Left lung (tissue), 10 donors: ENCODE results near the gene SLC23A2. TPM values are rescaled to one million over a fixed set of nuclear protein-coding genes. Genes with fewer than 3 reads are reported as not detected.

Experiments
- ATAC-seq: fragments of 200-7000 bp; cut with Tn5 transposase; one replicate; pipeline ENCODE4 v1.9.1; 2020; ENCODE audit warnings: moderate library complexity
- DNase-seq, 4 donors: peaks; one replicate each; pipeline ENCODE4 v3.0.0-alpha.2; 2013 to 2020
- H3K27ac ChIP-seq, 2 donors: fragments of 200-600 bp; sonication (generic) in 1 of 2; one replicate each; pipeline versions ENCODE4 v1.5.0 to v1.8.0; 2020 to 2021
- H3K27me3 ChIP-seq, 2 donors: fragments of 200-600 bp; sonication (generic) in 1 of 2; one replicate each; pipeline versions ENCODE4 v1.5.0 to v1.8.0; 2020 to 2021
- H3K36me3 ChIP-seq, 2 donors: fragments of 200-600 bp; sonication (generic) in 1 of 2; one replicate each; pipeline versions ENCODE4 v1.5.0 to v1.8.0; 2020 to 2021
- H3K4me1 ChIP-seq, 2 donors: fragments of 200-600 bp; one replicate each; pipeline ENCODE4 v1.8.0; 2021
- H3K4me3 ChIP-seq, 2 donors: fragments of 200-600 bp; sonication (generic) in 1 of 2; one replicate each; pipeline versions ENCODE4 v1.5.0 to v1.8.0; 2020 to 2021; ENCODE audit warnings: mild to moderate bottlenecking in 1 of 2
- H3K9me3 ChIP-seq, 2 donors: fragments of 200-600 bp; sonication (generic) in 1 of 2; one replicate each; pipeline versions ENCODE4 v1.5.0 to v1.8.0; 2020 to 2021
- CTCF ChIP-seq, 2 donors: fragments of 200-600 bp; sonication (generic) in 1 of 2; IDR thresholded peaks; one replicate each; pipeline versions ENCODE4 v1.5.0 to v1.8.0; 2021; ENCODE audit warnings: antibody characterized with exemption in 2 of 2
- intact Hi-C, 2 donors: fragments of 100-400 bp; cut with DNase I; formaldehyde crosslinking; loops; one replicate each; pipeline versions ENCODE4 v1.11.2 to v1.14.2; 2022
- polyA plus RNA-seq, 6 donors: library from polyadenylated mRNA; unstranded; fragments of 120-200 nt; gene quantifications; one replicate each; pipeline ENCODE4 v1.2.1, GENCODE V29; 2013; ENCODE audit not compliant: insufficient read length in 6 of 6
- total RNA-seq, 2 donors: library from RNA; stranded (reverse); fragmentation: NEBNext Ultra II Directional; extraction: Animal tissue kit (Norgen Biotek cat#: 25700); gene quantifications; one replicate each; pipeline ENCODE4 v1.2.1, GENCODE V29; 2021
- donor health status: DM: no; HTN: yes; CAD: no.
- donor health status: DM: no; HTN: no; CAD: no.

SLC23A2 gene
- total and polyA plus RNA-seq, 8 donors, result 15.8 to 27.1 (median 25.9) TPM

GRCh38 chr20:4949833-4950178 is 51.5 kb downstream of the SLC23A2 start:
- TF ChIP-seq CTCF (IDR thresholded peaks at IDR 0.05), result peak; percentile 48 to 51
- no peak overlapping the region for H3K27ac ChIP-seq
- no peaks in the 10 kb centered on the region for H3K27me3 ChIP-seq
- intact Hi-C loops, result loop anchor here in 1 of 2 donors (10.0 kb wide), 1 partner anchor 155 kb away; no protein-coding TSS in a partner anchor
- ATAC-seq (peak; percentile 78), DNase-seq (peak in 1 of 4 donors; percentile 42)
- H3K4me1 ChIP-seq, result peaks cover 8 to 39% of the 10 kb centered on the region in 2 donors
- H3K4me3 ChIP-seq, result no peak overlapping the region
- H3K36me3 ChIP-seq, result peaks cover 0 to 4% of the 10 kb centered on the region in 2 donors
- H3K9me3 ChIP-seq, result no peaks in the 10 kb centered on the region

GRCh38 chr20:4947817-4948559 is 53.3 kb downstream of the SLC23A2 start:
- H3K27ac ChIP-seq, result peak overlapping the region in 1 of 2 donors; percentile 29
- H3K4me1 ChIP-seq, result peaks cover 8 to 39% of the 10 kb centered on the region in 2 donors
- H3K9me3 ChIP-seq, result no peaks in the 10 kb centered on the region
- TF ChIP-seq CTCF (IDR thresholded peaks at IDR 0.05), result no peak
- ATAC-seq, result no peak
- H3K27me3 ChIP-seq, result no peaks in the 10 kb centered on the region
- intact Hi-C loops, result no loop called here
- no peak overlapping the region for H3K4me3 ChIP-seq
- H3K36me3 ChIP-seq, result peaks cover 0 to 4% of the 10 kb centered on the region in 2 donors
- DNase-seq, result no peak

GRCh38 chr20:4946986-4947385 is 54.3 kb downstream of the SLC23A2 start:
- Histone ChIP-seq H3K27me3 (no peaks in the 10 kb centered on the region), H3K27ac (peak overlapping the region in 1 of 2 donors; percentile 29), H3K4me1 (peaks cover 8 to 39% of the 10 kb centered on the region in 2 donors), H3K36me3 (peaks cover 0 to 4% of the 10 kb centered on the region in 2 donors), H3K9me3 (no peaks in the 10 kb centered on the region), H3K4me3 (no peak overlapping the region)
- ATAC-seq (no peak), DNase-seq (no peak)
- TF ChIP-seq CTCF (IDR thresholded peaks at IDR 0.05), result no peak
- intact Hi-C loops, result no loop called here

DNA sequence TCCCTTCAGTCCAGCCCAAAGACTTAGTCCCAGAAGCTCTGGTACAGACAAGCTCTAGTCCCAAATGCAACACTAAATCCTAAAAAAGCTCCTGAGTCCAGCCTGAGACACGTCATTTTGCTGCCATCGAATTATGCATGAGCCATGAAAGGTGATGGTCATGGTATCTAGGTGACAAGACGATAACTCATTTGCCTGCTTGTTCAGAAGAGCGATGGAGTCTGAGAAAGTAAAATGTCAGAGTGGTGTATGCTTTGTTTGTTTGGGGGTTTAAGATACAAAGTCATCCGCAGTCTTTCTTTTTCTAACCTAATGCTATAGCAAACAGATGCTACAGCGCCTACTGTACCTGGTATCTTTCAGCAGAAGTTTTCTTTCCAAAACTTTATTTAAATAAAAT is 54.7 kb downstream of the SLC23A2 start:
- no peak for ATAC-seq
- no peak for TF ChIP-seq CTCF (IDR thresholded peaks at IDR 0.05)

GRCh38 chr20:4944518-4945313 is 56.6 kb downstream of the SLC23A2 start:
- H3K4me1 ChIP-seq, result peaks cover 0 to 21% of the 10 kb centered on the region in 2 donors
- no peak for TF ChIP-seq CTCF (IDR thresholded peaks at IDR 0.05)
- no peaks in the 10 kb centered on the region for H3K9me3 ChIP-seq
- H3K27me3 ChIP-seq, result no peaks in the 10 kb centered on the region
- ATAC-seq, result peak; percentile 91
- H3K4me3 ChIP-seq, result no peak overlapping the region
- peaks cover 0 to 4% of the 10 kb centered on the region in 2 donors for H3K36me3 ChIP-seq
- intact Hi-C loops, result no loop called here
- no peak for DNase-seq
- H3K27ac ChIP-seq, result no peak overlapping the region

More for the DNA sequence above, 54.7 kb downstream of the SLC23A2 start:
- Histone ChIP-seq H3K36me3 (peaks cover 0 to 4% of the 10 kb centered on the region in 2 donors), H3K4me1 (peaks cover 6 to 38% of the 10 kb centered on the region in 2 donors), H3K27ac (no peak overlapping the region), H3K27me3 (no peaks in the 10 kb centered on the region), H3K9me3 (no peaks in the 10 kb centered on the region), H3K4me3 (no peak overlapping the region)
- no peak for DNase-seq
- intact Hi-C loops, result no loop called here
